ENCODE results near the gene GJC2. TPM values are rescaled to one million over a fixed set of nuclear protein-coding genes. Genes with fewer than 3 reads are reported as not detected.
"Not testable (repeated sequence)": the region's sequence is repeated elsewhere in the genome, so short reads cannot be mapped to it uniquely, and the experiment has no call there.

GJC2 gene
- total RNA-seq, 6 donors from 2014 or later, result 1.4 to 8.7 (median 2.0) TPM

GRCh38 chr1:228181645-228182034, 31.9 kb downstream of the GJC2 start:
- Histone ChIP-seq H3K27me3 (no peaks in the 10 kb centered on the region), H3K27ac (peak overlapping the region; percentile 43 to 86 (median 54)), H3K4me3 (no peak overlapping the region), H3K36me3 (no peaks in the 10 kb centered on the region), H3K9me3 (no peaks in the 10 kb centered on the region), H3K4me1 (peaks cover 17 to 32% (median 26%) of the 10 kb centered on the region in 4 donors)
- TF ChIP-seq POLR2AphosphoS5 (IDR thresholded peaks at IDR 0.05), result no peak
- no peak for TF ChIP-seq CTCF (IDR thresholded peaks at IDR 0.05)
- TF ChIP-seq EP300 (IDR thresholded peaks at IDR 0.05), result no peak
- DNase-seq, result no peak
- WGBS, 2 donors, result 71 to 84% methylated on average over 9 of the region's 9 CpGs
- no peak for ATAC-seq (ENCODE audit: low FRiP score in 2 of 2)

GRCh38 chr1:228182296-228183030, 32.7 kb downstream of the GJC2 start:
- Histone ChIP-seq H3K4me3 (no peak overlapping the region), H3K4me1 (peaks cover 9 to 24% (median 18%) of the 10 kb centered on the region in 4 donors), H3K36me3 (no peaks in the 10 kb centered on the region), H3K27ac (peak overlapping the region in 2 of 4 donors; percentile 64 to 86), H3K27me3 (no peaks in the 10 kb centered on the region), H3K9me3 (no peaks in the 10 kb centered on the region)
- TF ChIP-seq EP300 (IDR thresholded peaks at IDR 0.05), result no peak
- no peak for TF ChIP-seq CTCF (IDR thresholded peaks at IDR 0.05)
- no peak for TF ChIP-seq POLR2A (IDR thresholded peaks at IDR 0.05)
- TF ChIP-seq POLR2AphosphoS5 (IDR thresholded peaks at IDR 0.05), result no peak
- ATAC-seq (ENCODE audit: low FRiP score in 2 of 2) (no peak), DNase-seq (no peak)
- WGBS, 2 donors, result 80 to 89% methylated on average over 25 of the region's 32 CpGs

- no peak for TF ChIP-seq POLR2A (IDR thresholded peaks at IDR 0.05)
- no peak for TF ChIP-seq POLR2AphosphoS5 (IDR thresholded peaks at IDR 0.05)
- no peak for TF ChIP-seq EP300 (IDR thresholded peaks at IDR 0.05)
- TF ChIP-seq CTCF (IDR thresholded peaks at IDR 0.05), result no peak
- H3K27me3 ChIP-seq, result no peaks in the 10 kb centered on the region
- WGBS, 2 donors, result 82 to 83% methylated on average over 7 of the region's 7 CpGs
- ATAC-seq (ENCODE audit: low FRiP score in 2 of 2) (no peak), DNase-seq (no peak)
- H3K4me1 ChIP-seq, result peaks cover 0 to 14% (median 9%) of the 10 kb centered on the region in 4 donors
- H3K4me3 ChIP-seq, result no peak overlapping the region
- no peaks in the 10 kb centered on the region for H3K9me3 ChIP-seq
- peak overlapping the region in 1 of 4 donors; percentile 35 for H3K27ac ChIP-seq
- H3K36me3 ChIP-seq, result no peaks in the 10 kb centered on the region
These were observed 34.4 kb downstream of the GJC2 start for GRCh38 chr1:228184152-228184551.

- no peak overlapping the region for H3K27ac ChIP-seq
- no peak overlapping the region for H3K4me3 ChIP-seq
- TF ChIP-seq POLR2A (IDR thresholded peaks at IDR 0.05) (no peak), EP300 (IDR thresholded peaks at IDR 0.05) (no peak)
- peaks cover 0 to 14% (median 6%) of the 10 kb centered on the region in 4 donors for H3K4me1 ChIP-seq
- 76 to 78% methylated on average over 11 of the region's 11 CpGs for WGBS, 2 donors
- DNase-seq, result no peak
- no peaks in the 10 kb centered on the region for H3K36me3 ChIP-seq
- no peak for ATAC-seq (ENCODE audit: low FRiP score in 2 of 2)
- no peaks in the 10 kb centered on the region for H3K27me3 ChIP-seq
- H3K9me3 ChIP-seq, result no peaks in the 10 kb centered on the region
These were observed 35.9 kb downstream of the GJC2 start for GRCh38 chr1:228185641-228185965.

- WGBS, 2 donors, result 92 to 95% methylated on average over 2 of the region's 2 CpGs
- DNase-seq; H3K27me3 ChIP-seq; ATAC-seq (ENCODE audit: low FRiP score in 2 of 2); H3K36me3 ChIP-seq; H3K9me3 ChIP-seq; H3K27ac ChIP-seq; H3K4me3 ChIP-seq: not testable (repeated sequence)
- H3K4me1 ChIP-seq, result peaks cover 0 to 15% (median 6%) of the 10 kb centered on the region in 4 donors
These were observed 38.5 kb downstream of the GJC2 start for GRCh38 chr1:228188249-228188648.

GRCh38 chr1:228190182-228190581, 40.5 kb downstream of the GJC2 start:
- H3K4me3 ChIP-seq, result no peak overlapping the region
- 81 to 91% methylated on average over 14 of the region's 14 CpGs for WGBS, 2 donors
- H3K36me3 ChIP-seq, result no peaks in the 10 kb centered on the region
- H3K4me1 ChIP-seq, result peaks cover 0 to 15% (median 6%) of the 10 kb centered on the region in 4 donors
- TF ChIP-seq EP300 (IDR thresholded peaks at IDR 0.05) (no peak), CTCF (IDR thresholded peaks at IDR 0.05) (no peak), POLR2A (IDR thresholded peaks at IDR 0.05) (no peak), POLR2AphosphoS5 (IDR thresholded peaks at IDR 0.05) (no peak)
- no peaks in the 10 kb centered on the region for H3K27me3 ChIP-seq
- ATAC-seq (ENCODE audit: low FRiP score in 2 of 2) (no peak), DNase-seq (no peak)
- H3K9me3 ChIP-seq, result no peaks in the 10 kb centered on the region
- no peak overlapping the region for H3K27ac ChIP-seq

Data from upper lobe of left lung (tissue), 6 donors.